Measurements from ENCODE around the gene SLC6A8. TPM values are rescaled to one million over a fixed set of nuclear protein-coding genes. Genes with fewer than 3 reads are reported as not detected.
"Not testable (repeated sequence)": the region's sequence is repeated elsewhere in the genome, so short reads cannot be mapped to it uniquely, and the experiment has no call there.

The SLC6A8 gene
- polyA plus RNA-seq, 1 donor from 2014 or later, result 0.08 TPM

DNA sequence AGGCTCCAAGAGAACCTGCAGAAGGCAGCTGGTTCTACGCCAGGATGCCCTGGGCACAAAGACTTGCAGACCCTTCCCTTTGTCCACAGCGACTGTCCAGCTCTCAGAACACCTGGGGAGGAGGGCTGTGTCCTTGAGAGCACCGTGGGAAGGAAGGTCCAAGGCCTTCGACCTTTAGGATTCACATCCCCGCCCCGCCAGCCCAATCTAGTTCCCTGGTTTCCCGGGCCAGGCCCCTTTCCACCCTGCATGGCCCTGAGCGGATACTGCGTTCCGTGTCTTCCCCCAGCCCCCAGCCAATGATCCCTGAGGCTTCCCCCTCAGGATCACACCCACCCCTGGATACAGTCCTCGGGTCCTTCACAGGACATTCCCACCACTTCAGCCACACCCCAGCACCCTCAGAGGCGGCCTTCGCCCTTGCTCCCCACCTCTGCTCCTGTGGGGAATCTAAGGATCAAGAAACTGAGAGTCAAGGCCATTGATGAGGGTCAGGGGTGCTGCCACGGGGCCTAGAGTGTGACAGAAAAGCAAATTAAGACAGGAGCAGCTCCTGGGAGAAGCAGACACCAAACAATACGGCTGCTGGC is 46.0 kb downstream of the SLC6A8 start:
- Mint-ChIP-seq H3K4me1 (peaks cover 11 to 20% (median 17%) of the 10 kb centered on the region in 3 donors), H3K27me3 (no peaks in the 10 kb centered on the region), H3K4me3 (no peak overlapping the region), H3K9me3 (peaks cover 0 to 9% (median 3%) of the 10 kb centered on the region in 3 donors), H3K27ac (no peak overlapping the region), H3K36me3 (no peaks in the 10 kb centered on the region)

DNA sequence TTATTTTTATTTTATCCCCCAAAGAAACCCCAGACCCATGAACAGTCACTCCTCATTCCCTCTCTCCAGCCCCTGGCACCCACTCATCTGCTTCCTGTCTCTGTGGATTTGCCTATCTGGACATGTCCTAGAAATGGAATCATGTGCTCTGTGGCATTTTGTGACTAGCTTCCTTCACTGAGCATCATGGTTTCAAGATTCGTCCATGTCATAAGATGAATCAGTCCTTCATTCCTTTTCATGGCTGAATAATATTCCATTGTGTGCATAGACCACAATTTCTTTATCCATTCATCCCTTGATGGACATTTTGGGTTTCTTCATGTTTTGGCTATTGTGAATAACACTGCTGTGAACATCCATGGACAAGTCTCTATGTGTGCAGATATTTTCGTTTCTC is 47.1 kb downstream of the SLC6A8 start:
- no peaks in the 10 kb centered on the region for H3K36me3 Mint-ChIP-seq
- H3K9me3 Mint-ChIP-seq, result peaks cover 0 to 9% (median 3%) of the 10 kb centered on the region in 3 donors
- no peaks in the 10 kb centered on the region for H3K27me3 Mint-ChIP-seq
- peaks cover 8 to 20% (median 17%) of the 10 kb centered on the region in 3 donors for H3K4me1 Mint-ChIP-seq
- no peak overlapping the region for H3K27ac Mint-ChIP-seq
- H3K4me3 Mint-ChIP-seq, result peak overlapping the region in 1 of 4 donors; percentile 0

DNA sequence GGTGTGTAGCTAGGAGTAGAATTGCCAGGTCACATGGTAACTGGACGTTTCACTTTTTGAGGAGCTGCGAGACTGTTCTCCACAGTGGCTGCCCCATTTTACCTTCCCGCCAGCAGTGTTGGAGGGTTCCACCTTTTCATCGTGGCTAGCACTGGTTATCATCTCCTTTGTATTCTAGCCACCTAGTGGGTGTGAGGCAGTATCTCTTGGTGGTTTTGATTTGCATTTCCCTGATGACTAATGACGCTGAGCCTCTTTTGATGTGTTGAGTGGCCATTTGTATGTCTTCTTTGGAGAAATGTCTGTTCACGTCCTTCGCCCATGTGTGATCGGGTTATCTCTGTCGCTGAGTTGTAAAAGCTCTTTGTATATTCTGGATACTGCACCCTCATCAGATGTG is 47.5 kb downstream of the SLC6A8 start:
- no peaks in the 10 kb centered on the region for H3K27me3 Mint-ChIP-seq
- H3K27ac Mint-ChIP-seq, result peak overlapping the region in 1 of 3 donors; percentile 13
- H3K4me3 Mint-ChIP-seq, result peak overlapping the region in 1 of 4 donors; percentile 0
- peaks cover 8 to 20% (median 17%) of the 10 kb centered on the region in 3 donors for H3K4me1 Mint-ChIP-seq
- peaks cover 0 to 9% (median 3%) of the 10 kb centered on the region in 3 donors for H3K9me3 Mint-ChIP-seq
- H3K36me3 Mint-ChIP-seq, result no peaks in the 10 kb centered on the region

- Mint-ChIP-seq H3K4me1 (peaks cover 11 to 18% (median 13%) of the 10 kb centered on the region in 3 donors), H3K36me3 (no peaks in the 10 kb centered on the region), H3K27ac (peak overlapping the region in 1 of 3 donors; percentile 62), H3K27me3 (no peaks in the 10 kb centered on the region), H3K4me3 (peak overlapping the region in 1 of 4 donors; percentile 46), H3K9me3 (peaks cover 0 to 8% (median 3%) of the 10 kb centered on the region in 3 donors)
Observed at GRCh38 chrX:153736071-153736820, 48.5 kb downstream of the SLC6A8 start.

DNA sequence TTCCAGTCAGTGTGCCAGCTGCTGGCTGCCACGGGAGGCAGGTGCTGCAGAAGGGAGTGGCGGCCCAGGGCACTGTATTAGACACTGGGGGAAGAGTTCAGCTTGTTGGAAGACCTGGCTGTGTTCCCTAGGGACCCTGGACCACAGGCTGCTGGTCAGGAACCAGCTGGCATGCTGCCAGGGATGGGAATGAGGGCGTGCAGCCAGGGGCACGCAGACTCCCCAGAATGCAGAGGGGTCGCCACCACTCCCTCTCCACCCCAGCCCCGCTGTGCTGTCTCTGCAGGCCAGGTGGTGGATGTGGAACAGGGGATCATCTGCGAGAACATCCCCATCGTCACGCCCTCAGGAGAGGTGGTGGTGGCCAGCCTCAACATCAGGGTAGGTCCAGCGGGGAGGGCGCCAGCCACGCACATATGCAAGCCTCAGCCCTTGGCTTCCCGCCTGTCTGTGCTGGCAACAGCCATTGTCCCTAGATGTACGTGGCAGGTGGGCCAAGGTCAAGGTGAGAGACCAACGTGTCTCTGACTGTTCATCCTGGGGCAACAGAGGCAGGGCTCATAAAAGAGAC is 49.2 kb downstream of the SLC6A8 start:
- H3K27me3 Mint-ChIP-seq, result no peaks in the 10 kb centered on the region
- no peak overlapping the region for H3K4me3 Mint-ChIP-seq
- peaks cover 0 to under 1% (median 0%) of the 10 kb centered on the region in 3 donors for H3K9me3 Mint-ChIP-seq
- no peak overlapping the region for H3K27ac Mint-ChIP-seq
- peaks cover 10 to 12% (median 11%) of the 10 kb centered on the region in 3 donors for H3K4me1 Mint-ChIP-seq
- no peaks in the 10 kb centered on the region for H3K36me3 Mint-ChIP-seq

GRCh38 chrX:153738056-153738605 is 50.4 kb downstream of the SLC6A8 start:
- Mint-ChIP-seq H3K27me3 (no peaks in the 10 kb centered on the region), H3K36me3 (no peaks in the 10 kb centered on the region), H3K9me3 (no peaks in the 10 kb centered on the region), H3K27ac (no peak overlapping the region), H3K4me3 (no peak overlapping the region), H3K4me1 (peaks cover 10 to 17% (median 11%) of the 10 kb centered on the region in 3 donors)

- no peak overlapping the region for H3K27ac Mint-ChIP-seq
- peaks cover 8 to 18% (median 15%) of the 10 kb centered on the region in 3 donors for H3K4me1 Mint-ChIP-seq
- H3K36me3 Mint-ChIP-seq, result no peaks in the 10 kb centered on the region
- H3K27me3 Mint-ChIP-seq, result peaks cover 3% of the 10 kb centered on the region
- peak overlapping the region in 1 of 4 donors; percentile 72 for H3K4me3 Mint-ChIP-seq
- H3K9me3 Mint-ChIP-seq, result no peaks in the 10 kb centered on the region
Observed at GRCh38 chrX:153739754-153740486, 52.2 kb downstream of the SLC6A8 start.

GRCh38 chrX:153740631-153741222 is 53.0 kb downstream of the SLC6A8 start:
- H3K9me3 Mint-ChIP-seq, result no peaks in the 10 kb centered on the region
- peak overlapping the region in 1 of 4 donors; percentile 72 for H3K4me3 Mint-ChIP-seq
- H3K27me3 Mint-ChIP-seq, result peaks cover 3% of the 10 kb centered on the region
- peaks cover 3 to 15% (median 12%) of the 10 kb centered on the region in 3 donors for H3K4me1 Mint-ChIP-seq
- H3K27ac Mint-ChIP-seq, result peak overlapping the region in 1 of 3 donors; percentile 63
- H3K36me3 Mint-ChIP-seq, result no peaks in the 10 kb centered on the region

DNA sequence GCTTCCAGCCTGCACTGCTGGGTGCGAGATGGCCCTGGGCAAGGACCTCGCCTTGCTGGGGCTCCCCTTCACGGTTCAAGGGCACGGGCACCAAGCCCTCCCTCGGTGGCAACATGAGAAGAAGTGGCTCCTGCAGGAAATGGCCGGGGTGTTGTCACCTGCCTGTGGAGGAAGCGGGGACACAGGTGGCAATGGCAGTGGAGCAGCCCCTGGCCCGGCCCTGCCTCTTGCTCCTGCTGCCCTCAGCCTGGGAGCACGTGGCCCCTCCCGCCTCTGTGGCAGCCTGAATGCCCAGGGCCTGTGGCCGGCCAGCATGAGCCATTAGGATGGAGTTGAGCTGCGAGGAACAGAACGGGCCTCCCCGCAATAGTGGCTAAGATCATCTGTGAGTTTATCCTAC is 53.7 kb downstream of the SLC6A8 start:
- H3K4me3 Mint-ChIP-seq, result peak overlapping the region in 1 of 4 donors; percentile 12
- no peak overlapping the region for H3K27ac Mint-ChIP-seq
- no peaks in the 10 kb centered on the region for H3K36me3 Mint-ChIP-seq
- peaks cover 4% of the 10 kb centered on the region for H3K27me3 Mint-ChIP-seq
- no peaks in the 10 kb centered on the region for H3K9me3 Mint-ChIP-seq
- H3K4me1 Mint-ChIP-seq, result peaks cover 3 to 15% (median 12%) of the 10 kb centered on the region in 3 donors

- peaks cover 3 to 15% (median 12%) of the 10 kb centered on the region in 3 donors for H3K4me1 Mint-ChIP-seq
- not testable (repeated sequence) for H3K9me3 Mint-ChIP-seq, H3K27me3 Mint-ChIP-seq, H3K36me3 Mint-ChIP-seq
- H3K4me3 Mint-ChIP-seq, result peak overlapping the region in 2 of 4 donors; percentile 9 to 27
- peak overlapping the region in 1 of 3 donors; percentile 67 for H3K27ac Mint-ChIP-seq
Observed at GRCh38 chrX:153742111-153742510, 54.4 kb downstream of the SLC6A8 start.

DNA sequence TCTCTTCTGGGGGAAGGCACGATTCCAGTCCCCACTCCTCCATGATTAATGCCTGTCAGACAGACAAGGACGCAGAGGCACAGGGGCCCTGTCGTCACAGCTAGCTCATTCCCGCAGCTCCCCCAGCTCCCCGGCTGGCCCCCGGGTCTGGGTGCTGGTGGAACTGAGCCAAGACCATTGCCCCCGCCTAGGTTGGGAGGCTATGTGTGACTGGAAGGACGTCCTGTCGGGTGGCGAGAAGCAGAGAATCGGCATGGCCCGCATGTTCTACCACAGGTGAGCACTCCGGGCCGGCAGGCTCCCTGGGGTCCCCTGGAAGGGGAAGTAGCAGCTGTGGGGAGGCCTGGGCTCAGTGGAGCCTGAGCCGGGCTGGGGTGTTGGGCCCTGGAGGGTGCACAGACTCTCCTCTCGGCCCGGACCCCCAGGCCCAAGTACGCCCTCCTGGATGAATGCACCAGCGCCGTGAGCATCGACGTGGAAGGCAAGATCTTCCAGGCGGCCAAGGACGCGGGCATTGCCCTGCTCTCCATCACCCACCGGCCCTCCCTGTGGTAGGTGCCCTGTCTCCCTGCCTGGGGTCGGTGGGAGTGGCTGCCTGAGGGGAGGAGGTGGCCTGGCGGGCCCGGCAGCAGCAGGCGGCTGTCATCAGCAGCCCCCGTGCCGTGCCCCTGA is 55.2 kb downstream of the SLC6A8 start:
- H3K36me3 Mint-ChIP-seq, H3K27me3 Mint-ChIP-seq, H3K9me3 Mint-ChIP-seq: not testable (repeated sequence)
- Mint-ChIP-seq H3K27ac (peak overlapping the region in 1 of 3 donors; percentile 67), H3K4me3 (peak overlapping the region in 1 of 4 donors; percentile 52), H3K4me1 (peaks cover 3 to 15% (median 13%) of the 10 kb centered on the region in 3 donors)

- not testable (repeated sequence) for H3K4me3 Mint-ChIP-seq, H3K27ac Mint-ChIP-seq, H3K9me3 Mint-ChIP-seq, H3K36me3 Mint-ChIP-seq, H3K27me3 Mint-ChIP-seq
- H3K4me1 Mint-ChIP-seq, result peaks cover 3 to 15% (median 13%) of the 10 kb centered on the region in 3 donors
Observed at GRCh38 chrX:153743468-153744209, 55.9 kb downstream of the SLC6A8 start.

All from IgD-negative memory B cell (primary cell).